HG02798 (cell line): ENCODE data around the gene OR52L1.

ENCODE experiments used
- ATAC-seq: cut with Tn5 transposase; IDR thresholded peaks from one replicate; pipeline ENCODE4 v1.9.1; 2021; ENCODE audit warnings: mild to moderate bottlenecking; ENCODE audit not compliant: unreplicated experiment, poor library complexity

The OR52L1 gene

GRCh38 chr11:5955586-5955985, 31.2 kb downstream of the OR52L1 start:
- ATAC-seq = no peak

GRCh38 chr11:5941951-5942350, 44.8 kb downstream of the OR52L1 start, which contains the start of gene OR56A3:
Gene OR56A3 (plus strand): TSS chr11:5942251. CDS start chr11:5947347, 5,096 bp downstream.
- ATAC-seq = no peak

GRCh38 chr11:5940748-5941147, 46.0 kb downstream of the OR52L1 start:
- no peak for ATAC-seq

- ATAC-seq = no peak
These were observed 48.2 kb downstream of the OR52L1 start for GRCh38 chr11:5938603-5938965.

GRCh38 chr11:5937868-5938602, 48.8 kb downstream of the OR52L1 start:
- ATAC-seq = no peak
